Spleen (tissue), 11 donors: ENCODE data around the gene SLC9A8. TPM values are rescaled to one million over a fixed set of nuclear protein-coding genes. Genes with fewer than 3 reads are reported as not detected.

Experiments
- DNase-seq: peaks from one replicate; pipeline ENCODE4 v3.0.0-alpha.2; 2020
- H3K27ac ChIP-seq, 8 donors: fragments of 200-600 bp; sonication (generic) in 7 of 8; 1 replicate in 4 of 8; 2 replicates in 4 of 8; pipeline versions ENCODE4 v1.5.0 to v1.8.0; 2016 to 2021; ENCODE audit warnings: inconsistent platforms in 4 of 8, mild to moderate bottlenecking in 4 of 8, moderate library complexity in 1 of 8
- H3K27me3 ChIP-seq, 7 donors: fragments of 200-600 bp; sonication (generic) in 6 of 7; replicated peaks in 1 of 7; 1 replicate in 4 of 7; 2 replicates in 3 of 7; pipeline versions ENCODE4 v1.5.0 to v1.8.0; 2016 to 2021; ENCODE audit warnings: inconsistent platforms in 3 of 7, mild to moderate bottlenecking in 1 of 7
- H3K36me3 ChIP-seq, 6 donors: fragments of 200-600 bp; sonication (generic) in 5 of 6; 1 replicate in 4 of 6; 2 replicates in 2 of 6; pipeline versions ENCODE4 v1.5.0 to v1.8.0; 2016 to 2021; ENCODE audit warnings: inconsistent platforms in 2 of 6
- H3K4me1 ChIP-seq, 6 donors: fragments of 200-600 bp; sonication (generic) in 5 of 6; 1 replicate in 3 of 6; 2 replicates in 3 of 6; pipeline versions ENCODE4 v1.5.0 to v1.8.0; 2016 to 2021; ENCODE audit warnings: inconsistent platforms in 3 of 6
- H3K4me3 ChIP-seq, 8 donors: fragments of 200-600 bp; sonication (generic) in 7 of 8; 1 replicate in 4 of 8; 2 replicates in 4 of 8; pipeline versions ENCODE4 v1.5.0 to v1.8.0; 2016 to 2021; ENCODE audit warnings: inconsistent platforms in 4 of 8, mild to moderate bottlenecking in 4 of 8, moderate library complexity in 2 of 8
- H3K9me3 ChIP-seq, 8 donors: fragments of 200-600 bp; sonication (generic) in 7 of 8; 1 replicate in 4 of 8; 2 replicates in 4 of 8; pipeline versions ENCODE4 v1.5.0 to v1.8.0; 2016 to 2021; ENCODE audit warnings: inconsistent platforms in 4 of 8
- POLR2A ChIP-seq, 3 donors: fragments of 450-650 bp; IDR thresholded peaks; one replicate each; pipeline ENCODE4 v1.5.1; 2017; ENCODE audit warnings: antibody characterized with exemption in 3 of 3, mild to moderate bottlenecking in 1 of 3
- POLR2AphosphoS5 ChIP-seq, 3 donors: sonication (generic); formaldehyde crosslinking; IDR thresholded peaks; one replicate each; pipeline ENCODE4 v1.5.1; 2017; ENCODE audit warnings: antibody characterized with exemption in 3 of 3
- WGBS, 5 donors: extraction: QIAGEN DNeasy Blood & Tissue Kit in 3 of 5; methylation state at CpG; one replicate each; pipeline versions ENCODE4 v1.1.5 to v1.1.7; 2013 to 2018; 5-methylcytosine and 5-hydroxymethylcytosine counted together
- intact Hi-C: fragments of 100-400 bp; cut with DNase I; formaldehyde crosslinking; loops from one replicate; pipeline ENCODE4 v1.15.0; 2023; ENCODE audit warnings: low total_unique reads
- polyA plus RNA-seq, 3 donors: library from polyadenylated mRNA; stranded (reverse); fragments of 200-250 nt; gene quantifications; one replicate each; pipeline ENCODE4 v1.2.1, GENCODE V29; 2013
- total RNA-seq, 7 donors: library from RNA; depleted of rRNA in 3 of 7; stranded (reverse); fragments of >200 nt in 3 of 7; fragmentation: NEBNext Ultra II Directional in 4 of 7; extraction: Animal tissue kit (Norgen Biotek cat#: 25700) in 4 of 7; gene quantifications; one replicate each; pipeline versions ENCODE4 v1.1.0 to v1.2.1, GENCODE V29; 2016 to 2021
- TF ChIP-seq, protein P1 (sequence below), 11 experiments: fragments of 200-600 bp in 7 of 11; fragments of 450-650 bp in 4 of 11; sonication (generic) in 4 of 11; IDR thresholded peaks in 8 of 11; conservative IDR thresholded peaks in 3 of 11; 1 replicate in 7 of 11; 2 replicates in 4 of 11; pipeline versions ENCODE4 v1.4.0 to v1.8.0; 2016 to 2021; ENCODE audit warnings: antibody characterized with exemption in 11 of 11, inconsistent platforms in 4 of 11, mild to moderate bottlenecking in 1 of 11
- donor health status: healthy with polysubstance abuse.
- donor health status: DM: no; HTN: no; CAD: no; lungs with moderate emphysema.
- donor health status: DM: no; HTN: no; CAD: no.
- donor health status: Bipolar disorder and iron deficiency.
- donor health status: healthy.
- donor health status: DM: no; HTN: no; CAD: no.
- donor health status: DM: yes; HTN: yes; CAD: no.

SLC9A8 gene
- total and polyA plus RNA-seq, 10 donors = 4.6 to 35.3 (median 22.3) TPM

DNA sequence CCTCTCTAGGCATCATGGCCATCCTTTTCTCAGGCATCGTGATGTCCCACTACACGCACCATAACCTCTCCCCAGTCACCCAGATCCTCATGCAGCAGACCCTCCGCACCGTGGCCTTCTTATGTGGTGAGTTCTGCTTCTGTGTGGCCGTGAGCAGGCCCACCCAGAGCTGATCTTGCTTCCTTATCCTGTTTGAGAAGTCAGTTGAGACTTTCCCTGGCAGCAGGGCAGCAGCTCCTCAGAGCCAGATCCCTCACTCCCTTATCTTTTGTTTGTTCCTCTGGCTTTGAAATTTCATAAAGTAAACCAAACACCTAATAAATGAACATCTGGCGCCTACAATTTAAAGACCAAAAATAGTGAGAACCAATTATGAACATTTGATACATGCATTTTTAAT lies 62.1 kb downstream of the SLC9A8 start:
- intact Hi-C loops = no loop called here
- 87 to 96% (median 89%) methylated on average over 6 of the region's 6 CpGs for WGBS, 5 donors
- H3K36me3 ChIP-seq = peaks cover 4 to 100% (median 57%) of the 10 kb centered on the region in 6 donors
- no peak overlapping the region for H3K4me3 ChIP-seq
- no peak for DNase-seq
- TF ChIP-seq POLR2A (IDR thresholded peaks at IDR 0.05) (no peak), POLR2AphosphoS5 (IDR thresholded peaks at IDR 0.05) (no peak)
- TF ChIP-seq, protein P1, sequence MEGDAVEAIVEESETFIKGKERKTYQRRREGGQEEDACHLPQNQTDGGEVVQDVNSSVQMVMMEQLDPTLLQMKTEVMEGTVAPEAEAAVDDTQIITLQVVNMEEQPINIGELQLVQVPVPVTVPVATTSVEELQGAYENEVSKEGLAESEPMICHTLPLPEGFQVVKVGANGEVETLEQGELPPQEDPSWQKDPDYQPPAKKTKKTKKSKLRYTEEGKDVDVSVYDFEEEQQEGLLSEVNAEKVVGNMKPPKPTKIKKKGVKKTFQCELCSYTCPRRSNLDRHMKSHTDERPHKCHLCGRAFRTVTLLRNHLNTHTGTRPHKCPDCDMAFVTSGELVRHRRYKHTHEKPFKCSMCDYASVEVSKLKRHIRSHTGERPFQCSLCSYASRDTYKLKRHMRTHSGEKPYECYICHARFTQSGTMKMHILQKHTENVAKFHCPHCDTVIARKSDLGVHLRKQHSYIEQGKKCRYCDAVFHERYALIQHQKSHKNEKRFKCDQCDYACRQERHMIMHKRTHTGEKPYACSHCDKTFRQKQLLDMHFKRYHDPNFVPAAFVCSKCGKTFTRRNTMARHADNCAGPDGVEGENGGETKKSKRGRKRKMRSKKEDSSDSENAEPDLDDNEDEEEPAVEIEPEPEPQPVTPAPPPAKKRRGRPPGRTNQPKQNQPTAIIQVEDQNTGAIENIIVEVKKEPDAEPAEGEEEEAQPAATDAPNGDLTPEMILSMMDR (IDR thresholded peaks at IDR 0.05 in 8 of 11, conservative IDR thresholded peaks at IDR 0.05 in 3 of 11) = no peak
- H3K9me3 ChIP-seq = no peaks in the 10 kb centered on the region
- no peak overlapping the region for H3K27ac ChIP-seq
- H3K27me3 ChIP-seq = no peaks in the 10 kb centered on the region
- no peaks in the 10 kb centered on the region for H3K4me1 ChIP-seq

DNA sequence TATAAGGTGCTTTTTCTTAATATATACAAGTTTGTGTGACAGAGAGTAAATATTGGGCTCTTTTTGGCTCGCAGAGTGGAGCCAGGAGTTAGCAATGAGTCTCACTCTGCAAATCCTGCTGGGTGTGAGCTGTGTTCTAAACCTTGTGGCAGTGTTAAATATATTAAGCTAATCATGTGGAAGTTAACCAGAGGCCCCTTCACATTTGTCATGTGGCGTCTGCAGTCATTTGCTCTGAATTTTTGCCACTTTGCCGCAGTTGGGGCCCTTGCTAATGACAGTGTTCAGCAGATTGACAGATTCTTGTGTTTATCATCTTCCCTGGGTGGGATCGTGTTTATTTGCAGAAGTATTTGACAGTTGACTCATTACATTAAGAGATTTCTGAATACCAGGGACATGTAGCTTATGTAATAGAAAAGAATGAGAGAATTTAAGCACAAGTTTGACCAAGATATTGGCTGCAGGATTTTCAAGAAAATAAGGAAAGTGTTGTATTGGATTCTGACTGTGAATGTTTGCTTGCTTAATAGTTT lies 64.8 kb downstream of the SLC9A8 start:
- Histone ChIP-seq H3K27ac (no peak overlapping the region), H3K4me1 (no peaks in the 10 kb centered on the region), H3K27me3 (no peaks in the 10 kb centered on the region), H3K9me3 (no peaks in the 10 kb centered on the region), H3K4me3 (no peak overlapping the region), H3K36me3 (peaks cover 4 to 100% (median 69%) of the 10 kb centered on the region in 6 donors)
- intact Hi-C loops = no loop called here
- TF ChIP-seq POLR2A (IDR thresholded peaks at IDR 0.05) (no peak), POLR2AphosphoS5 (IDR thresholded peaks at IDR 0.05) (no peak)
- TF ChIP-seq, protein P1 (IDR thresholded peaks at IDR 0.05 in 8 of 11, conservative IDR thresholded peaks at IDR 0.05 in 3 of 11) = no peak
- WGBS, 5 donors = 78 to 97% (median 88%) methylated on average over 4 of the region's 4 CpGs
- no peak for DNase-seq

DNA sequence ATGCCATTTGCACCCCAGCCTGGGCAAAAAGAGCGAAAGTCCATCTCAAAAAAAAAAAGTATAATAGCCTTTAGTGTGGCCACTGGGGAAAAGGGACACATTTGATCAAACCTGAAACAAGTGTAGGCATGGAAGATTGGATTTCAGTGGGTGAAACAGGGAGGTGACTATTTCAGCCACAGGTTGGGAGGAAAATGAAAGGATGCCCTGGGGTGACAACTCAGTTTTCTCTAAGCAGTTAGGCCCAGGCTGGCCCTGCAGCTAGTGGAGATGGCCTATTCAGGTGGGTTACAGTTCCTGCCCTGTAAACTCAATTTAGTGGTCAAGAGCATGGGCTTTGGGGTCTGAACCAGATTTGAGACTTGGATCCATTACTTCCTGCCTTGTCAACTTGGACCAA lies 66.3 kb downstream of the SLC9A8 start:
- H3K4me3 ChIP-seq = no peak overlapping the region
- H3K27ac ChIP-seq = no peak overlapping the region
- WGBS, 5 donors = 89 to 100% (median 96%) methylated on average over 1 of the region's 1 CpG
- no peaks in the 10 kb centered on the region for H3K9me3 ChIP-seq
- intact Hi-C loops = no loop called here
- peaks cover 7 to 100% (median 75%) of the 10 kb centered on the region in 6 donors for H3K36me3 ChIP-seq
- no peaks in the 10 kb centered on the region for H3K4me1 ChIP-seq
- TF ChIP-seq, protein P1 (IDR thresholded peaks at IDR 0.05 in 8 of 11, conservative IDR thresholded peaks at IDR 0.05 in 3 of 11) = no peak
- TF ChIP-seq POLR2AphosphoS5 (IDR thresholded peaks at IDR 0.05) (no peak), POLR2A (IDR thresholded peaks at IDR 0.05) (no peak)
- DNase-seq = no peak
- no peaks in the 10 kb centered on the region for H3K27me3 ChIP-seq

DNA sequence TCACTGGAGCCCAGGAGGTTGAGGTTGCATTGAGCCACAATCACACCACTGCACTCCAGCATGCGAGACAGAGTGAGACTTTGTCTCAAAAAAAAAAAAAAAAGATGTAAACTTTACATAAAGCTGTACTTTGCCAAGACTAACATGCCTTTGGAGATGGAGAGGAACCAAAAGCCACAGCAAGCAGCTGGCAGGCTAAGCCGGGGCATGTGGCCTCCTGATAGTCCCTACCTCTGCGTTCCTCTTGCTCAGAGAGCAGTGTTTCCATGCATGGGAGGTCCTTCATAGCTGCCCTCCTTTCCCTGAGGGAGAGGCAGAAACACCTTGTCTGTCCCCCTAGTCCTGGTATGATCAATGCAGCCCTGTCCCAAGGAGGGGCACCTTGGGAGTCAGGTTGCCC lies 67.5 kb downstream of the SLC9A8 start:
- no peak overlapping the region for H3K4me3 ChIP-seq
- no peaks in the 10 kb centered on the region for H3K4me1 ChIP-seq
- H3K36me3 ChIP-seq = peaks cover 7 to 100% (median 75%) of the 10 kb centered on the region in 6 donors
- no peaks in the 10 kb centered on the region for H3K27me3 ChIP-seq
- TF ChIP-seq, protein P1 (IDR thresholded peaks at IDR 0.05 in 8 of 11, conservative IDR thresholded peaks at IDR 0.05 in 3 of 11) = no peak
- TF ChIP-seq POLR2A (IDR thresholded peaks at IDR 0.05) (no peak), POLR2AphosphoS5 (IDR thresholded peaks at IDR 0.05) (no peak)
- intact Hi-C loops = no loop called here
- WGBS, 5 donors = 76 to 98% (median 92%) methylated on average over 3 of the region's 3 CpGs
- no peaks in the 10 kb centered on the region for H3K9me3 ChIP-seq
- H3K27ac ChIP-seq = no peak overlapping the region
- DNase-seq = no peak
